Heart left ventricle (tissue), 16 donors: ENCODE measurements around the gene LMF1. TPM values are rescaled to one million over a fixed set of nuclear protein-coding genes. Genes with fewer than 3 reads are reported as not detected.

Experiments used
- ATAC-seq, 4 donors: fragments of 200-7000 bp; cut with Tn5 transposase; one replicate each; pipeline ENCODE4 v1.9.1; 2020 to 2022; ENCODE audit warnings: moderate library complexity in 4 of 4, mild to moderate bottlenecking in 3 of 4, moderate number of reproducible peaks in 1 of 4
- DNase-seq, 5 donors: peaks; one replicate each; pipeline ENCODE4 v3.0.0-alpha.2; 2020
- H3K27ac ChIP-seq, 12 donors: fragments of 200-600 bp; sonication (generic) in 4 of 12; one replicate each; pipeline versions ENCODE4 v1.5.0 to v1.8.0; 2016 to 2022; ENCODE audit warnings: mild to moderate bottlenecking in 2 of 12
- H3K27me3 ChIP-seq, 9 donors: fragments of 200-600 bp; sonication (generic) in 2 of 9; one replicate each; pipeline versions ENCODE4 v1.5.1 to v1.8.0; 2016 to 2022; ENCODE audit warnings: mild to moderate bottlenecking in 3 of 9
- H3K36me3 ChIP-seq, 9 donors: fragments of 200-600 bp; sonication (generic) in 2 of 9; one replicate each; pipeline versions ENCODE4 v1.5.0 to v1.8.0; 2018 to 2022; ENCODE audit warnings: mild to moderate bottlenecking in 2 of 9
- H3K4me1 ChIP-seq, 12 donors: fragments of 200-600 bp; sonication (generic) in 4 of 12; one replicate each; pipeline versions ENCODE4 v1.5.0 to v1.8.0; 2016 to 2022; ENCODE audit warnings: mild to moderate bottlenecking in 3 of 12
- H3K4me3 ChIP-seq, 12 donors: fragments of 200-600 bp; sonication (generic) in 4 of 12; one replicate each; pipeline versions ENCODE4 v1.5.0 to v1.8.0; 2017 to 2022; ENCODE audit warnings: mild to moderate bottlenecking in 9 of 12, moderate library complexity in 4 of 12
- H3K9me3 ChIP-seq, 12 donors: fragments of 200-600 bp; sonication (generic) in 4 of 12; one replicate each; pipeline versions ENCODE4 v1.5.0 to v1.8.0; 2016 to 2022; ENCODE audit warnings: mild to moderate bottlenecking in 1 of 12
- CTCF ChIP-seq, 12 donors: fragments of 200-600 bp; sonication (generic) in 4 of 12; IDR thresholded peaks; one replicate each; pipeline versions ENCODE4 v1.5.0 to v1.8.0; 2018 to 2022; ENCODE audit warnings: antibody characterized with exemption in 12 of 12, mild to moderate bottlenecking in 5 of 12
- POLR2A ChIP-seq, 2 donors: fragments of 450-650 bp; IDR thresholded peaks; one replicate each; pipeline ENCODE4 v1.6.1; 2017; ENCODE audit warnings: antibody characterized with exemption in 2 of 2, mild to moderate bottlenecking in 2 of 2, moderate library complexity in 2 of 2
- WGBS, 4 donors: extraction: QIAGEN DNeasy Blood & Tissue Kit in 2 of 4; methylation state at CpG; one replicate each; pipeline versions ENCODE4 v1.1.5 to v1.1.7; 2013 to 2018; 5-methylcytosine and 5-hydroxymethylcytosine counted together
- intact Hi-C, 10 donors: fragments of 100-400 bp; cut with DNase I; formaldehyde crosslinking; loops; one replicate each; pipeline versions ENCODE4 v1.11.1 to v1.14.2; 2022
- polyA plus RNA-seq, 2 donors: library from polyadenylated mRNA; stranded (reverse); fragments of 200-250 nt; gene quantifications; one replicate each; pipeline ENCODE4 v1.2.3, GENCODE V29; 2013
- total RNA-seq, 9 donors: library from RNA; depleted of rRNA in 2 of 9; stranded (reverse); fragments of >200 nt in 2 of 9; fragmentation: NEBNext Ultra II Directional in 3 of 9; extraction: Animal tissue kit (Norgen Biotek cat#: 25700) in 3 of 9; gene quantifications; one replicate each; pipeline versions ENCODE4 v1.1.0 to v1.2.4, GENCODE V29; 2016 to 2023
- donor health status: ischemic (EF 13 %, LVEDD 7.1; RV severe dilation, severe dysfunction).
- donor health status: healthy with polysubstance abuse.
- donor health status: DM: no; HTN: yes; CAD: no.
- donor health status: DM: no; HTN: no; CAD: no.
- donor health status: ischemic (EF 25% LVEDD 6.9; RV normal size, moderate dysfunction).
- donor health status: ischemic (EF 25% LVEDD 5.7; RV mildly dilated, moderate dysfunction).
- donor health status: healthy.
- donor health status: DM: yes; HTN: yes; CAD: no.
- donor health status: ischemic (EF 35%, LVEDD 5.7; RV mildly dilated, moderate dysfunction).
- donor health status: nonischemic (EF 11% LVEDD 7.7; RV severe dilation, severe dysfunction).
- donor health status: DM: yes; HTN: yes; CAD: no.
- donor health status: PGD.
- donor health status: ischemic (EF 29% LVEDD 5.4; RV normal size, mild dysfunction).
- donor health status: nonischemic (EF 23%, LVEDD 6.1; RV moderate dilation, normal function).

LMF1 gene
- total and polyA plus RNA-seq, 11 donors, result 4.3 to 19.2 (median 7.1) TPM

- intact Hi-C loops, result loop anchor here in 1 of 10 donors (2.0 kb wide), 1 partner anchor 163 kb away; the partner anchor contains the start of gene LMF1
- DNase-seq (peak; percentile 94 to 97 (median 96)), ATAC-seq (peak; percentile 95 to 99 (median 98))
- 0 to 27% (median 10%) methylated on average over 23 to 80 of the region's 80 CpGs for WGBS, 4 donors
- TF ChIP-seq CTCF (IDR thresholded peaks at IDR 0.05) (peak in 1 of 12 donors; percentile 10), POLR2A (IDR thresholded peaks at IDR 0.05) (peak in 1 of 2 donors; percentile 68)
- Histone ChIP-seq H3K27ac (peak overlapping the region; percentile 77 to 98 (median 93)), H3K4me1 (peaks cover 0 to 25% (median 12%) of the 10 kb centered on the region in 12 donors), H3K27me3 (peaks cover 0 to 26% (median 2%) of the 10 kb centered on the region in 9 donors), H3K4me3 (peak overlapping the region; percentile 74 to 98 (median 90)), H3K9me3 (peaks cover 0 to 6% (median 0%) of the 10 kb centered on the region in 12 donors), H3K36me3 (no peaks in the 10 kb centered on the region)
Measured at GRCh38 chr16:807347-808084, 163.3 kb downstream of the LMF1 start.

GRCh38 chr16:805474-805873, 165.3 kb downstream of the LMF1 start:
- no peak for TF ChIP-seq CTCF (IDR thresholded peaks at IDR 0.05)
- peaks cover 9 to 32% (median 19%) of the 10 kb centered on the region in 9 donors for H3K27me3 ChIP-seq
- H3K9me3 ChIP-seq, result no peaks in the 10 kb centered on the region
- no peaks in the 10 kb centered on the region for H3K36me3 ChIP-seq
- no peak overlapping the region for H3K4me3 ChIP-seq
- WGBS, 4 donors, result 66 to 86% (median 73%) methylated on average over 12 to 17 of the region's 17 CpGs
- ATAC-seq, result no peak
- intact Hi-C loops, result no loop called here
- H3K4me1 ChIP-seq, result peaks cover 0 to 26% (median 12%) of the 10 kb centered on the region in 12 donors
- no peak for DNase-seq
- H3K27ac ChIP-seq, result no peak overlapping the region

- no peak for ATAC-seq
- H3K4me1 ChIP-seq, result peaks cover 0 to 35% (median 12%) of the 10 kb centered on the region in 12 donors
- 60 to 70% (median 63%) methylated on average over 26 to 33 of the region's 33 CpGs for whole genome bisulfite sequencing, 4 donors
- TF ChIP-seq POLR2A (IDR thresholded peaks at IDR 0.05) (no peak), CTCF (IDR thresholded peaks at IDR 0.05) (no peak)
- H3K4me3 ChIP-seq, result no peak overlapping the region
- H3K27me3 ChIP-seq, result peaks cover 15 to 42% (median 29%) of the 10 kb centered on the region in 9 donors
- intact Hi-C loops, result no loop called here
- H3K36me3 ChIP-seq, result no peaks in the 10 kb centered on the region
- DNase-seq, result no peak
- no peaks in the 10 kb centered on the region for H3K9me3 ChIP-seq
- no peak overlapping the region for H3K27ac ChIP-seq
Measured at GRCh38 chr16:804193-805048, 166.4 kb downstream of the LMF1 start.

GRCh38 chr16:803754-804080, 167.1 kb downstream of the LMF1 start:
- Histone ChIP-seq H3K36me3 (no peaks in the 10 kb centered on the region), H3K27ac (no peak overlapping the region), H3K4me1 (peaks cover 0 to 35% (median 12%) of the 10 kb centered on the region in 12 donors), H3K9me3 (no peaks in the 10 kb centered on the region), H3K27me3 (peaks cover 17 to 49% (median 32%) of the 10 kb centered on the region in 9 donors), H3K4me3 (no peak overlapping the region)
- WGBS, 4 donors, result 57 to 59% (median 58%) methylated on average over 8 of the region's 8 CpGs
- no peak for DNase-seq
- no peak for TF ChIP-seq POLR2A (IDR thresholded peaks at IDR 0.05)
- TF ChIP-seq CTCF (IDR thresholded peaks at IDR 0.05), result no peak
- ATAC-seq, result no peak
- intact Hi-C loops, result no loop called here
